ENCODE data around the gene UBR2.

DNA sequence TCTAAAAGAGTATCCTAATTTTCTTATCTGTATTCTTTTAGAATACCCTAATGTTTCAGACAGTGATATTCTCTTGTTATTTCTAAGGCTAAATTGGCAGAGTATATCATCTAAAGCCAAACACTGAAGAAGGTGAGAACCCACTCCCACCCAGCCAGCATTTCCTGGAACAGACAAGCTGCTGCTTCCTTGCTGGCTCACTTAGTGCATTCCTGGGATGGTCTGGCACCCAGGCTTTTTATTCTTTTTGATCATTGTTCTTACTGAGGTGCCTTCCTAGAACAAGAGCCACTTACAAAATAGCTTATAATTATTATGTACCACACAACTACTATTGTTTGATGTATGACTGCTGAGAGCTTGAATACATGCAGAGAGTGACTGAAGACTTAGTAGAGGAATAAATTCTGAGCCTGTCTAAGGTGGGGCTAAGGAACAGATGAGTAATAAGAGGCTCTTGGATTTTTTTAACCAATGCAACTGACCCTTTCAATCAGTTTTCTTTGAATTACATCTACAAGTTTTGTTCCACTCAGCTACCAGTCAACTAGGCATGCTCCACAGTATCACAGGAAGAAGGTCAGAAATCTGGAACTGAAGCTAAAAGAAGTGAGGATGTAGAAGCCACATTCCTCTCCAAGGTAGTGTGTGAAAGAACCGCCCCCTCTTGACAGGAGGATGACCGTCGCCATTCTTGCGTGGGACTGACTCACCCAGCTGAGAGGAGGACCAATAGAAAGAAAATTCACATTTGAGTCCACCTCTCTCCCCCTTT lies 128.5 kb downstream of the UBR2 start:
- TF ChIP-seq, protein P1, sequence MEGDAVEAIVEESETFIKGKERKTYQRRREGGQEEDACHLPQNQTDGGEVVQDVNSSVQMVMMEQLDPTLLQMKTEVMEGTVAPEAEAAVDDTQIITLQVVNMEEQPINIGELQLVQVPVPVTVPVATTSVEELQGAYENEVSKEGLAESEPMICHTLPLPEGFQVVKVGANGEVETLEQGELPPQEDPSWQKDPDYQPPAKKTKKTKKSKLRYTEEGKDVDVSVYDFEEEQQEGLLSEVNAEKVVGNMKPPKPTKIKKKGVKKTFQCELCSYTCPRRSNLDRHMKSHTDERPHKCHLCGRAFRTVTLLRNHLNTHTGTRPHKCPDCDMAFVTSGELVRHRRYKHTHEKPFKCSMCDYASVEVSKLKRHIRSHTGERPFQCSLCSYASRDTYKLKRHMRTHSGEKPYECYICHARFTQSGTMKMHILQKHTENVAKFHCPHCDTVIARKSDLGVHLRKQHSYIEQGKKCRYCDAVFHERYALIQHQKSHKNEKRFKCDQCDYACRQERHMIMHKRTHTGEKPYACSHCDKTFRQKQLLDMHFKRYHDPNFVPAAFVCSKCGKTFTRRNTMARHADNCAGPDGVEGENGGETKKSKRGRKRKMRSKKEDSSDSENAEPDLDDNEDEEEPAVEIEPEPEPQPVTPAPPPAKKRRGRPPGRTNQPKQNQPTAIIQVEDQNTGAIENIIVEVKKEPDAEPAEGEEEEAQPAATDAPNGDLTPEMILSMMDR (IDR thresholded peaks at IDR 0.05): no peak
- TF ChIP-seq POLR2A (IDR thresholded peaks at IDR 0.05): no peak
- TF ChIP-seq EP300 (IDR thresholded peaks at IDR 0.05; ENCODE audit: low read depth): no peak
